Ascending aorta (tissue), 2 donors: ENCODE results near the gene YIPF3. TPM values are rescaled to one million over a fixed set of nuclear protein-coding genes. Genes with fewer than 3 reads are reported as not detected.

ENCODE experiments used
- DNase-seq, 2 donors: peaks; one replicate each; pipeline ENCODE4 v3.0.0-alpha.2; 2019; ENCODE audit warnings: low spot score in 2 of 2
- H3K27ac ChIP-seq, 2 donors: fragments of 200-600 bp; sonication (generic); one replicate each; pipeline ENCODE4 v1.5.1; 2016 to 2017; ENCODE audit warnings: mild to moderate bottlenecking in 1 of 2
- H3K27me3 ChIP-seq: fragments of 200-600 bp; sonication (generic); one replicate; pipeline ENCODE4 v1.5.1; 2017
- H3K36me3 ChIP-seq, 2 donors: fragments of 200-600 bp; sonication (generic); one replicate each; pipeline ENCODE4 v1.5.1; 2016
- H3K4me1 ChIP-seq, 2 donors: fragments of 200-600 bp; sonication (generic); one replicate each; pipeline ENCODE4 v1.5.1; 2016 to 2017; ENCODE audit warnings: mild to moderate bottlenecking in 1 of 2
- H3K4me3 ChIP-seq, 2 donors: fragments of 200-600 bp; sonication (generic); one replicate each; pipeline ENCODE4 v1.5.1; 2016 to 2017; ENCODE audit warnings: mild to moderate bottlenecking in 1 of 2
- H3K9me3 ChIP-seq, 2 donors: fragments of 200-600 bp; sonication (generic); one replicate each; pipeline ENCODE4 v1.5.1; 2016
- CTCF ChIP-seq, 3 experiments: fragments of 200-600 bp in 2 of 3; fragments of 450-650 bp in 1 of 3; sonication (generic) in 2 of 3; IDR thresholded peaks; one replicate each; pipeline ENCODE4 v1.5.1; 2016 to 2019; ENCODE audit warnings: antibody characterized with exemption in 3 of 3, mild to moderate bottlenecking in 1 of 3, moderate library complexity in 1 of 3
- intact Hi-C: fragments of 100-400 bp; cut with DNase I; formaldehyde crosslinking; loops from one replicate; pipeline ENCODE4 v1.15.1; 2023
- total RNA-seq: library from RNA; depleted of rRNA; stranded (reverse); fragments of >200 nt; gene quantifications from one replicate; pipeline ENCODE4 v1.1.0, GENCODE V29; 2016

Gene YIPF3
- total RNA-seq, 1 donor from 2014 or later, result 71.4 TPM

DNA sequence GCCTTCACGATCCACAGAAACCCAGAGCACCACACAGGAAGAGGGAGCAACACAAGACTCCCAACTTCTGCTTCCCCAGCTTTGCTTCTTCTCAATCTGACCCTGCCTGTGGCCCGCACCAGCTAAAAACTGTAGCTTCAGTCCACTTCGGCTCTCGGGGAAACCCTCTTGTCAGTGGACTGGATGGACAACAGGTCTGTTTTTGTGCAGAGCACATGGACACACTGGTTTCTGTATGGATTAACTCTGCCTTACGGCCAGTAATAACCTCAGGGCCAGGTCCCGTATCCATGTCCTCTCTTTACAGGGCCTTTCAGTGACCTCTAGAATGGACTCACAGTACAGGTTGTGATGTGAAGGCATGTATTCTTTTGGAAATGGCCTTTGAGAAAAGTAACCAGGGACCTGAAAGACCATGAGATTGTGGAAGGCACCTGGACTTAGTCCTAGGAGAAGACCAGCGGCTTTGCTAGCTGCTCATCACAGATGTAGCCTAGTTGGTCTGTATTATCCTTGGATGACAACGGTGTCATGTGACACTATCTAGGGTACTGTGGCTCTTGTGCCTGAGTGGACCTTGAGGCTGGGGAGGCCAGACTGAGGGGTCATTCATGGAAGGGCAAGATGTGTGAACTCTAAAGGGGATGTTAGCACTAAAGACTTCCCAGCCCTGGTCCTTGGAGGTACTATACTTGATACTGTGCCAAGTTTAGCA is 6.0 kb upstream of the YIPF3 start:
- intact Hi-C loops, result no loop called here
- Histone ChIP-seq H3K9me3 (no peaks in the 10 kb centered on the region), H3K4me1 (peaks cover 4 to 7% of the 10 kb centered on the region in 2 donors), H3K27me3 (no peaks in the 10 kb centered on the region), H3K4me3 (no peak overlapping the region), H3K27ac (no peak overlapping the region), H3K36me3 (peaks cover 74 to 84% of the 10 kb centered on the region in 2 donors)
- DNase-seq, result no peak
- TF ChIP-seq CTCF (IDR thresholded peaks at IDR 0.05), result no peak

- DNase-seq, result no peak
- H3K9me3 ChIP-seq, result no peaks in the 10 kb centered on the region
- H3K36me3 ChIP-seq, result peaks cover 66 to 76% of the 10 kb centered on the region in 2 donors
- peaks cover 4 to 10% of the 10 kb centered on the region in 2 donors for H3K4me1 ChIP-seq
- no peak overlapping the region for H3K4me3 ChIP-seq
- TF ChIP-seq CTCF (IDR thresholded peaks at IDR 0.05), result no peak
- intact Hi-C loops, result no loop called here
- H3K27me3 ChIP-seq, result no peaks in the 10 kb centered on the region
- no peak overlapping the region for H3K27ac ChIP-seq
Measured at GRCh38 chr6:43521836-43522235, 5.1 kb upstream of the YIPF3 start.

GRCh38 chr6:43520097-43520496 is 3.4 kb upstream of the YIPF3 start:
- Histone ChIP-seq H3K36me3 (peaks cover 55 to 65% of the 10 kb centered on the region in 2 donors), H3K4me1 (peaks cover 11 to 22% of the 10 kb centered on the region in 2 donors)
- intact Hi-C loops, result no loop called here

GRCh38 chr6:43517505-43518357 is 1.0 kb upstream of the YIPF3 start:
- no peaks in the 10 kb centered on the region for H3K9me3 ChIP-seq
- H3K27me3 ChIP-seq, result no peaks in the 10 kb centered on the region
- intact Hi-C loops, result loop anchor here (2.0 to 10.0 kb wide), 8 partner anchors 41 to 1593 kb away; partner anchors contain the start of genes ABCC10, BYSL, GTPBP2 and MED20
- peaks cover 11 to 24% of the 10 kb centered on the region in 2 donors for H3K4me1 ChIP-seq
- H3K4me3 ChIP-seq, result peak overlapping the region; percentile 81 to 95
- H3K36me3 ChIP-seq, result peaks cover 42 to 63% of the 10 kb centered on the region in 2 donors
- H3K27ac ChIP-seq, result peak overlapping the region; percentile 28 to 82
- DNase-seq, result no peak
- no peak for TF ChIP-seq CTCF (IDR thresholded peaks at IDR 0.05)

More at GRCh38 chr6:43520097-43520496, 3.4 kb upstream of the YIPF3 start:
- Histone ChIP-seq H3K27ac (no peak overlapping the region), H3K9me3 (no peaks in the 10 kb centered on the region), H3K4me3 (no peak overlapping the region), H3K27me3 (no peaks in the 10 kb centered on the region)
- DNase-seq, result no peak
- no peak for TF ChIP-seq CTCF (IDR thresholded peaks at IDR 0.05)

GRCh38 chr6:43516367-43516696 is 394 bp downstream of the YIPF3 start:
- Histone ChIP-seq H3K9me3 (no peaks in the 10 kb centered on the region), H3K4me3 (peak overlapping the region; percentile 81 to 95), H3K4me1 (peaks cover 11 to 24% of the 10 kb centered on the region in 2 donors), H3K36me3 (peaks cover 43 to 63% of the 10 kb centered on the region in 2 donors), H3K27ac (peak overlapping the region; percentile 82 to 87), H3K27me3 (no peaks in the 10 kb centered on the region)
- intact Hi-C loops, result loop anchor here (2.0 to 10.0 kb wide), 8 partner anchors 40 to 1592 kb away; partner anchors contain the start of genes ABCC10, BYSL, GTPBP2 and MED20
- no peak for DNase-seq
- no peak for TF ChIP-seq CTCF (IDR thresholded peaks at IDR 0.05)
